Glomerular visceral epithelial cell (primary cell): ENCODE data around the gene VPS18.

Experiments used
- DNase-seq: peaks from one replicate; pipeline ENCODE4 v3.0.0-alpha.2; 2016; ENCODE audit errors: extremely low spot score

The VPS18 gene

GRCh38 chr15:40899536-40900207, 5.4 kb downstream of the VPS18 start:
- no peak for DNase-seq

GRCh38 chr15:40900256-40901052, 6.2 kb downstream of the VPS18 start:
- no peak for DNase-seq

- DNase-seq, result no peak
These were observed 6.8 kb downstream of the VPS18 start for GRCh38 chr15:40901053-40901443.

GRCh38 chr15:40902605-40903561, 8.6 kb downstream of the VPS18 start:
- DNase-seq, result no peak

GRCh38 chr15:40904552-40905201, 10.4 kb downstream of the VPS18 start:
- DNase-seq, result no peak

GRCh38 chr15:40906091-40906990, 12.1 kb downstream of the VPS18 start:
- peak; percentile 95 for DNase-seq

GRCh38 chr15:40906991-40907802, 12.9 kb downstream of the VPS18 start:
- DNase-seq, result no peak

- DNase-seq, result no peak
These were observed 13.8 kb downstream of the VPS18 start for GRCh38 chr15:40908095-40908494.

- no peak for DNase-seq
These were observed 15.7 kb downstream of the VPS18 start for GRCh38 chr15:40909662-40910630.

GRCh38 chr15:40911141-40911540, 16.9 kb downstream of the VPS18 start:
- DNase-seq, result no peak

- DNase-seq, result no peak
These were observed 17.4 kb downstream of the VPS18 start for GRCh38 chr15:40911693-40912092.

GRCh38 chr15:40912478-40912877, 18.2 kb downstream of the VPS18 start:
- no peak for DNase-seq

- DNase-seq, result no peak
These were observed 19.8 kb downstream of the VPS18 start for GRCh38 chr15:40914013-40914412.

GRCh38 chr15:40914486-40914885, 20.2 kb downstream of the VPS18 start:
- DNase-seq, result no peak

- no peak for DNase-seq
These were observed 20.9 kb downstream of the VPS18 start for GRCh38 chr15:40915116-40915661.

- no peak for DNase-seq
These were observed 21.4 kb downstream of the VPS18 start for GRCh38 chr15:40915679-40916078.

- DNase-seq, result no peak
These were observed 23.3 kb downstream of the VPS18 start for GRCh38 chr15:40917585-40917984.

GRCh38 chr15:40918146-40918798, 24.0 kb downstream of the VPS18 start:
- no peak for DNase-seq
